HG03095 (cell line): ENCODE results near the gene THSD4.
"Not testable (repeated sequence)": the region's sequence is repeated elsewhere in the genome, so short reads cannot be mapped to it uniquely, and the experiment has no call there.

Experiments
- ATAC-seq: cut with Tn5 transposase; IDR thresholded peaks from one replicate; pipeline ENCODE4 v1.9.1; 2021; ENCODE audit warnings: moderate library complexity; ENCODE audit not compliant: unreplicated experiment

THSD4 gene

GRCh38 chr15:71118881-71119632 is 3.8 kb downstream of the THSD4 start:
- no peak for ATAC-seq

GRCh38 chr15:71120428-71120944 is 5.2 kb downstream of the THSD4 start:
- no peak for ATAC-seq

- no peak for ATAC-seq
Measured at GRCh38 chr15:71121442-71121841, 6.2 kb downstream of the THSD4 start.

- no peak for ATAC-seq
Measured at GRCh38 chr15:71124937-71125790, 9.9 kb downstream of the THSD4 start.

- no peak for ATAC-seq
Measured at GRCh38 chr15:71125831-71126450, 10.7 kb downstream of the THSD4 start.

- ATAC-seq, result no peak
Measured at GRCh38 chr15:71127083-71127482, 11.8 kb downstream of the THSD4 start.

GRCh38 chr15:71128159-71128558 is 12.9 kb downstream of the THSD4 start:
- not testable (repeated sequence) for ATAC-seq

GRCh38 chr15:71128939-71129562 is 13.8 kb downstream of the THSD4 start:
- no peak for ATAC-seq

- ATAC-seq, result no peak
Measured at GRCh38 chr15:71129669-71130068, 14.4 kb downstream of the THSD4 start.

GRCh38 chr15:71131601-71132362 is 16.5 kb downstream of the THSD4 start:
- no peak for ATAC-seq

- ATAC-seq, result no peak
Measured at GRCh38 chr15:71133747-71134472, 18.6 kb downstream of the THSD4 start.

- ATAC-seq, result no peak
Measured at GRCh38 chr15:71136159-71136783, 21.0 kb downstream of the THSD4 start.

- ATAC-seq, result no peak
Measured at GRCh38 chr15:71136793-71137518, 21.7 kb downstream of the THSD4 start.

- ATAC-seq, result no peak
Measured at GRCh38 chr15:71138473-71138872, 23.2 kb downstream of the THSD4 start.

- no peak for ATAC-seq
Measured at GRCh38 chr15:71139241-71139640, 24.0 kb downstream of the THSD4 start.

GRCh38 chr15:71141572-71141971 is 26.3 kb downstream of the THSD4 start:
- ATAC-seq, result no peak

- no peak for ATAC-seq
Measured at GRCh38 chr15:71142780-71143179, 27.5 kb downstream of the THSD4 start.
